Fibroblast of skin of left biceps (primary cell): ENCODE results near the gene IER3.
"Not testable (repeated sequence)": the region's sequence is repeated elsewhere in the genome, so short reads cannot be mapped to it uniquely, and the experiment has no call there.

Source experiments
- DNase-seq, 2 experiments: peaks; one replicate each; pipeline ENCODE4 v3.0.0-alpha.2; 2013; ENCODE audit warnings: low read depth in 2 of 2

Gene IER3

DNA sequence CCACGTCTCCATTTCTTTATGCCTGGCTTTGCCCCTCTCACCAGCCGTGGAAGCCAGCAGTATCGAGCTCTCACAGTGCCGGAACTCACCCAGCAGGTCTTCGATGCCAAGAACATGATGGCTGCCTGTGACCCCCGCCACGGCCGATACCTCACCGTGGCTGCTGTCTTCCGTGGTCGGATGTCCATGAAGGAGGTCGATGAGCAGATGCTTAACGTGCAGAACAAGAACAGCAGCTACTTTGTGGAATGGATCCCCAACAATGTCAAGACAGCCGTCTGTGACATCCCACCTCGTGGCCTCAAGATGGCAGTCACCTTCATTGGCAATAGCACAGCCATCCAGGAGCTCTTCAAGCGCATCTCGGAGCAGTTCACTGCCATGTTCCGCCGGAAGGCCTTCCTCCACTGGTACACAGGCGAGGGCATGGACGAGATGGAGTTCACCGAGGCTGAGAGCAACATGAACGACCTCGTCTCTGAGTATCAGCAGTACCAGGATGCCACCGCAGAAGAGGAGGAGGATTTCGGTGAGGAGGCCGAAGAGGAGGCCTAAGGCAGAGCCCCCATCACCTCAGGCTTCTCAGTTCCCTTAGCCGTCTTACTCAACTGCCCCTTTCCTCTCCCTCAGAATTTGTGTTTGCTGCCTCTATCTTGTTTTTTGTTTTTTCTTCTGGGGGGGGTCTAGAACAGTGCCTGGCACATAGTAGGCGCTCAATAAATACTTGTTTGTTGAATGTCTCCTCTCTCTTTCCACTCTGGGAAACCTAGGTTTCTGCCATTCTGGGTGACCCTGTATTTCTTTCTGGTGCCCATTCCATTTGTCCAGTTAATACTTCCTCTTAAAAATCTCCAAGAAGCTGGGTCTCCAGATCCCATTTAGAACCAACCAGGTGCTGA is 20.3 kb downstream of the IER3 start:
- DNase-seq: not testable (repeated sequence)

DNA sequence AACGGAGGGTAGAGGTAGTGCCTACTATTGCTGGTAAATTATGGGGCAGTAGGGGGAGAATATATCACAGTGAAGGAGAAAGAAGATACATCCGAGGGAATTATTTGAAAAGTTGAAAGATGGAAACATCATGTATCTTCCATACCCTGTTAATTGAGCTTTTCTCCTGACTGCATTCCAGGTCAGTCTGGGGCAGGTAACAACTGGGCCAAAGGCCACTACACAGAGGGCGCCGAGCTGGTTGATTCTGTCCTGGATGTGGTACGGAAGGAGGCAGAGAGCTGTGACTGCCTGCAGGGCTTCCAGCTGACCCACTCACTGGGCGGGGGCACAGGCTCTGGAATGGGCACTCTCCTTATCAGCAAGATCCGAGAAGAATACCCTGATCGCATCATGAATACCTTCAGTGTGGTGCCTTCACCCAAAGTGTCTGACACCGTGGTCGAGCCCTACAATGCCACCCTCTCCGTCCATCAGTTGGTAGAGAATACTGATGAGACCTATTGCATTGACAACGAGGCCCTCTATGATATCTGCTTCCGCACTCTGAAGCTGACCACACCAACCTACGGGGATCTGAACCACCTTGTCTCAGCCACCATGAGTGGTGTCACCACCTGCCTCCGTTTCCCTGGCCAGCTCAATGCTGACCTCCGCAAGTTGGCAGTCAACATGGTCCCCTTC is 21.0 kb downstream of the IER3 start:
- DNase-seq: not testable (repeated sequence)

DNA sequence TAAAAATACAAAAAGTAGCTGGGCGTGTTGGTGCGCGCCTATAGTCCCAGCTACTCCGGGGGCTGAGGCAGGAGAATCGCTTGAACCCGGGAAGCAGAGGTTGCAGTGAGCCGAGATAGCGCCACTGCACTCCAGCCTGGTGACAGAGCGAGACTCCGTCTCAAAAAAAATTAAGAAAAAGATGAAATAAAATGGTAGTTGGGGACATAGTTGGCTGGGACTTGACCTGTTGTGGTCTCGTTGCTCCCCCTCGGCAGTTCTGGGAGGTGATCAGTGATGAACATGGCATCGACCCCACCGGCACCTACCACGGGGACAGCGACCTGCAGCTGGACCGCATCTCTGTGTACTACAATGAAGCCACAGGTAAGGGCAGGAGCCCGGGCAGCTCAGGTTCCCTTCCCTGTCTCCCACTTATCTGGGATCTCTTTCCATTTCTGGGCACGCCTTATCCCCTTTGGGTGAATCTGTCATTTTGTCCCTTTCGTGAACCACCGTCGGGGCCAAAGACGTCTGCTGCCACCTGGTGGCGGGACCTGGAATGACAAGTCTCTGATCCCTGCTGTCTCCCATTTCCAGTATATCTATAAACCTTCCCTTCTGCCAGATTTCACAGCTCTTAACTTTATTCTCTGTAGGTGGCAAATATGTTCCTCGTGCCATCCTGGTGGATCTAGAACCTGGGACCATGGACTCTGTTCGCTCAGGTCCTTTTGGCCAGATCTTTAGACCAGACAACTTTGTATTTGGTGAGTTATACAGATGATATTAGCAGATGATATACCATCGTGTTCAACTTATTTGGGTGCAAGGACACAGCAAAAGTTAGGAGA is 21.9 kb downstream of the IER3 start:
- no peak for DNase-seq

DNA sequence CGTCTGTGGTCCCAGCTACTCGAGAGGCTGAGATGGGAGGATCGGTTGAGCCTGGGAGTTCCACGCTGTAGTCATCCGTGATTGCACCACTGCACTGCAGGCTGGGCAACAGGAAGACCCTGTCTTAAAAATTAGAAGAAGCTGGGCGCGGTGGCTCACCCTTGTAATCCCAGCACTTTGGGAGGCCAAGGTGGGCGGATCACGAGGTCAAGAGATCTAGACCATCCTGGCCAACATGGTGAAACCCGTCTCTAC is 22.4 kb downstream of the IER3 start:
- not testable (repeated sequence) for DNase-seq

DNA sequence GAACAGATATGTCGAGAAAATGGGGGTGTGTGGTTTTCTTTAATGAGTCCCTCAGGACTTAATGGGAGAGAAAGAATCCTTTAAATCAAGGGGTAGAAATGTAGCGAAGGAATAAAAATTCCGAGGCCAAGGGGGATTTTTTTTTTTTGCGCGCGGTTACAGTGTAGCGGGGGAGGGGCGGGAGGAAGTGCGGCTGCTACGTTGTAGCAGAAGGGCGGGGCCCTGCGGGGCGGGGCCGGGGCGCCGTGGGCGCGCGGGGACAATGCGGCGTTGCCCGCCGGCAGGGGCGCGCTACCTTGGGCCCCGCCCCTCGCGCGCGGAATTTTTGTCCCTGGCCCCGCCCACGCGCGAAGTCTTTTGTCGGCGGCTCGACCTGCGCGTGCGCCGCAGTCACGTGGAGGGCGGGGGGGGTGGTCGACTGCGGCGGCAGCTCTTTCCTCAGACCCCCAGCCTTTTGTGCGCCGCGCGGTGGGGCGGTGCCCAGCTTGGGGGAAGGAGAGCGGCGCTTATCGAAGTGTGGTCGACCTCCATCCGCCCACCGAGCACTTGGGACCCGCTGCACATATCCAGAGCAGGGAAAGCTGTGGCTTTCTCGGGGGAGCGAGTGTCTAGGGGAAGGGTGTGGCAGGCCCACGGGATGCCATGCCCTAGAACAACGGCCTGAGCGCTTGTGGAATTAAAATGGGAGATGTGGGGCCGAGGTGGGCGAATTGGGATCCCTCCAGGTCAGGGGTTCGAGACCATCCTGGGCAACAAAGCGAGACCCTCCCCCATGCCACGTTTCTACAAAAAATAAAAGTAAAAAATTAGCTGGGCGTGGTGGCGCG is 22.9 kb downstream of the IER3 start:
- DNase-seq: peak; percentile 80 to 83

DNA sequence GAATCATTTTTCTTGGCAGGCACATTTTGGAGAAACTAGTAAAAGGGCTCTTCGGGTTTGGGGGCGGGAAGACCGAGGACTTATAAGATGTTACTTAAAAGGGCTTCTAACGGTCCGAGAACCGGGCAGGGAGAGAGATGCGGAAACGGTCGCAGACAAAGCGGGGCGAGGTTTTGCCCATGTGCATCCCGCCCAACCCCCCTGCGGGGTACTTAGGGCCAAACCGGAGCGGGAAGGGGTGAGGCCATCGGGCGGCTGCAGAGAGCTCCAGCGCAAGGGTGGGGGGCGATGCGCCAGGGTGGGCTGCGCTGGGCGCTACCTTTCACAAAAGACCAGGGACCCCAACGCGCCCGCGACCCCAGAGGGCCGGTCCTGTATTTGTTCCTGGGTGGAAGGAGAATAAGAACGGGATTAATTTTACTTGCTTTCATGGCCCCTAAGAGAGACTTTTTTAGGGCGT is 23.6 kb downstream of the IER3 start:
- DNase-seq: no peak

DNA sequence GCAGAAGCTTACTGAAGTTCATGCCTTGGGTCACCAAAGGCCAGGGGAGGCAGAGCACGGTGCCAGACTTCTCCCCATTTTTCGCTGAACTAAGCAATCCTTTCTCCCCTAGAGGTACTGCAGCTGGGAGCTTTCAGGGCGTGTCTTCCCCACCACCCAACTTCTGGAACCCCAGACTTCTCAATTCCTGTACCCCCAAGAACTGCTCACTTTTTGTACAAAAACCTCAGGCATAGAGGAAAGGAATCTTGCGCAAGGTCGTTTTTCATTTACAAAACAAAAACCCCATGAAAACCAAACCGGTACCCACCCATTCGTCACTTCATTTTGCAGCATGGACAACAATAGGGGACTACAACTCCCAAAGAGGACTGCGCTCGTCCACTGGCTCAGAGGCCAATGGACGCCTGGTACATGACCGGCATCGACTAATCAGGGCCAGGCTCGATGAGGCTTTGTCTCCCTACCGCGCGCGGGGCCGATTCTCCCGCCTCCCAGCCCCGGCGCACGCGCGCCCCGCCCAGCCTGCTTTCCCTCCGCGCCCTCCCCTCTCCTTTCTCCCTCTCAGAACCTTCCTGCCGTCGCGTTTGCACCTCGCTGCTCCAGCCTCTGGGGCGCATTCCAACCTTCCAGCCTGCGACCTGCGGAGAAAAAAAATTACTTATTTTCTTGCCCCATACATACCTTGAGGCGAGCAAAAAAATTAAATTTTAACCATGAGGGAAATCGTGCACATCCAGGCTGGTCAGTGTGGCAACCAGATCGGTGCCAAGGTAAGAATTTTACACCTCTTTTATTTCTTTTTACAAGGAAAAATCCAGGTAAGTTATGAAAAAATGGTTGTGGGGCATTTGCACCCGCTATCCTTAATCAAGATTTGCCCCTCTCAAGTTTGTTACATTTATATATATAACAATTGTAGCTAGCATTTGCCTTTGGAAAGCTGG is 24.3 kb downstream of the IER3 start, which contains the start of gene TUBB:
Gene TUBB (plus strand): TSS at position 562 of the 947 bp plus-strand sequence. CDS start 155 bp downstream, at position 717.
- peak; percentile 95 for DNase-seq

DNA sequence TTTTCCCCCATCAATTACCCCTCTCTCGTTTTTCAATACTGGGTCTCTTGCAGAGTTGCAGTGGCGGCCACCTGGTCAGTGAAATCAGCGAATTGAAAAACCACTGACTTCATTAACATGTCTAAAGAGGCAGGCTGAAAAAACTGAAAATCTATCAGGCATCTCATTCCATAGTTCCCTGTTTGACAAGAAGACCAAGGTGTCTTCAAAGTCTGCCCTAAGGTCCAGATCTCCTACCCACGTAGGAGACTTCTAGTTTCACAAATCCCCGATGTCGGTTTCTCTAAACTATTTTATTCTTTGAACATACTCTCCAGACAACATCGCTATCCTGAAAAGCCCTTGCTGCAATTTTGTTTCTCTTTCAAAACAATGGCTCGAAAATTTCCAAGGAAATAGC is 25.0 kb downstream of the IER3 start:
- DNase-seq: no peak

DNA sequence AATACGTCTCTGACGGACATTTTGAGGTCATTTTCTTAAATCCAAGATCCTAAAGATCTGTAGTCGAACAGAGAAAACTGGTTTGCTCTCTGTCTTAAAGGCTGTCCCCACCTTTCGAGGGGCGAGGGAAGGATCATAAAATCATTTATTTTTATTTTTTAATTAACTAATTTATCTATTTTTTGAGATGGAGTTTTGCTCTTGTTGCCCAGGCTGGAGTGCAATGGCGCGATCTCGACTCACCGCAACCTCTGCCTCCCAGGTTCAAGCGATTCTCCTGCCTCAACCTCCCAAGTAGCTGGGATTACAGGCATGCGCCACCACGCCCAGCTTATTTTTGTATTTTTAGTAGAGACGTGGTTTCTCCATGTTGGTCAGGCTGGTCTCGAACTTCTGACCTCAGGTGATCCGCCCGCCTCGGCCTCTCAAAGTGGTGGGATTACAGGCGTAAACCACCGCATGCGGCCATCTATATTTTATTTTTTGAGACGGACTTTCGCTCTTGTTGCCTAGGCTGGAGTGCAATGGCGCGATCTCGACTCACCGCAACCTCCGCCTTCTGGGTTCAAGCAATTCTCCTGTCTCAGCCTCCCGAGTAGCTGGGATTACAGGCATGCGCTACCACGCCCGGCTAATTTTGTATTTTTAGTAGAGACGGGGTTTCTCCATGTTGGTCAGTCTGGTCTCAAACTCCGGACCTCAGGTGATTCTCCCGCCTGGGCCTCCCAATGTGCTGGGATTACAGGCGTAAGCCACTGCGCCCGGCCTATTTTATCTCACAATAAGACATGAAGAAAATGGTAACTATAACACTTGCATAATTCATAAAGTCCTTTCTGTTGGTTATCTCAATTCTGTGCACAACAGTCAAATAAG is 26.3 kb downstream of the IER3 start:
- DNase-seq: not testable (repeated sequence)

DNA sequence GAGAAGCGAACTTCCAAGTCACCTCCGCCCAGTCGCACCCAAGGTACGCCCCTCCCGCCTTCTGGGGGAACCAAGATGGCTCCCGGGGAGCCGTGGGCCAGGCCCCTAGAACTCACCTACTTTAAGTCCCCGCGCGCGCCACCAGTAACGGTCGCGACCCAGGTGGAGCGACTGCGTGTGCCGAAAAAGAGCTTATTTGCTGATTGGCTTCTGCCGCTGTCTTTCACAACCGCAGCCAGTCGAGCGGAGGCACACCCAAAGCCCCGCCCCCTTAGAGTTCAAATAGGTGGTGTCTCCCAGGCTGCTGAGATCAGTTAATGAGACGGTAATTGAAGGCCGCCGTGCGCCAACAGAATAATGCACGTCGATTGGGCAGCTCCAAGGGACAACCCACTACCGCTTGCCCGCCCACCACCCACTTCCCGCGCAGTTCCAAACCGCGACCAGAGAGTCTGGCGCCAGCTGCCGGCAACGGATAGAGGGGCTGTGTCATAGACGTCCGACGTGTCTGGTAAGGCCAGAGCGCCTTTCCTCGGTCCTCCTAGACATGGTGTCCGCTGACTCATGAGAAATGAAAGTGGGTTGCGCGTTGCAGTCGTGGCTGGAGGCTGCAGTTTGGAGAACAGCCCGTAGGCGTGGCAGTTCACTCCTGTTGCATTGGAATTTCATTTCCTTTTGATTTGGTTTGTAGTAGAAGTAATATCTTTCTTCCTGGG is 27.1 kb downstream of the IER3 start, which contains the start of gene MDC1:
Gene MDC1 (minus strand): TSS at position 153 of the 716 bp plus-strand sequence. CDS start 2,106 bp downstream, outside the sequence.
- DNase-seq: peak; percentile 100

DNA sequence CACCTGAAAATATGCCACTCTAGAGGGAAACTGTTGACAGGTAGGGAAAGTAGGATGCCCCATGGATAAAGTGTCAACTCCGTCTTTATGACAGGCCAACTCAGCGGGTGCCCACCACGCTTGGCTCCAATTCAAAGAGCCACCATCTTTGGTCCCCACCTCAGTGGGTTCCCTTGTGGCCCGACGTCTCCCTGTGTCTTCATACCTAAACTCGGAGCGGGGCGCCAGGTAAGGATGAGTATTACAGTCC is 27.5 kb downstream of the IER3 start:
- no peak for DNase-seq

DNA sequence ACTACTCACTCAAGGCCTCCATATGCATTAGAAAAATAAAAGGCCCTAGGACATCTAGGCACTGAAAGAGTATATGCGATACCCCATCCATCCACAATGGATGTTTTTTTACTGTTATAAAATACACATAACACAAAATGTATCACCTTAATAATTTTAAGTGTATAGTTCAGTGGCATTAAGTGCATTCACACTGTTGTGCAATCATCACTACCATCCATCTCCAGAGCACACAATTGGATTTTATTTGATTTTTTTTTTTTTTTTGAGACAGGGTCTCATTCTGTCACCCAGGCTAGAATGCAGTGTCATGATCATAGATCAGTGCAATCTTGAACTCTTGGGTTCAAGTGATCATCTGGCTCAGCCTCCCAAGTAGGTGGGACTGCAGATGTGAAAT is 30.1 kb downstream of the IER3 start:
- no peak for DNase-seq

DNA sequence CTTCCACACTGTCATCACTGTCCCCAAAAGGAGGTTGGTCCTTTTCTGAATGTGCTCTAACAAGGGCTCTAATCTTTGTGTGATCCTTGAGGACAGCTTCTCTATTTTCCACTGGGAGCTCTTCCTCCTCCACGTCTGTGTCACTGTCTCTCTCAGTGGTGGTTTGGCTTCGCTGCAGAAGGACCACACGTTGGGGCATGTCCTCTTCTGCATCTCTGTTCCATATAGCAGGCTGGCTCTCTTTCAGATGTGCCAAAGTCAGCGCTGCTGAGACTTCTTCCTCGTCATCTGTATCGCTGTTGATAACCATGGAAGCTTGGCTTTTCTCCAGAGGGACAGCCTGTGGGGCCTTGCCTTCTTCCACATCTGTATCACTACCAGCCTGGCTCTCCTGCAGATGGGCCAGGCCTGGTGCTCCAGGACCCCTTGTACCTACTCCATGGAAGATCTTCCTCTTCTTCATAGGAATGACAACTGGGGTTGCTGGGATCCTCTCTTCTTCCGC is 31.9 kb downstream of the IER3 start:
- no peak for DNase-seq

DNA sequence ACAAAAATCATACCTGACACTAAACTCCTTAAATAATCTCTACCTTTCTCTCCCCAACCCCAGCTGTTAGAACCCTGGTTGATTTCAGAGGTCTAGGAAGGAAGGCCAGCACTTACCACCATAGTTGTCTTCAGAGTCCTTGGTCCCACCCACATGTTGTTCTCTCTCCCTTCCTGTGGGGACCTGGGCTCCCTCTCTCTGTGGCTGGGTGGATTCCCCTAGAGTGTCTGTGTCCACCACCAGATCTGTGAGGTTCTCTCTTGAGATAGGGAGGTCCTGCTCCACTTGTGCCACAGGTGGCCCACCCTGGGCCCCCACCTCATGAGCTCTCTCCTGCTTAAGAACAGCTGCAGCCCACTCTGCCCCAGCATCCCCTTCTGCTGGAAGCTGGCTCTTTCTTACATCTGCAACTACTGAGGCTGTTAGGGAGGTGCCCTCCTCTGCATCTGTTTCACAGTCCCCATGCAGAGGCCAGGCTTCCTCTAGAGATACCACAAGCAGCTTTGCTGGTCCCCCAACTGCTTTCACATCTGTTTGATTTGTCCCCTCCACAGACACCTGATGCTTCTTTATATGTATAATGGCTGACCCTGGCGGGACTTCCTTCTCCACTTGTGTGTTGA is 32.5 kb downstream of the IER3 start:
- DNase-seq: no peak

DNA sequence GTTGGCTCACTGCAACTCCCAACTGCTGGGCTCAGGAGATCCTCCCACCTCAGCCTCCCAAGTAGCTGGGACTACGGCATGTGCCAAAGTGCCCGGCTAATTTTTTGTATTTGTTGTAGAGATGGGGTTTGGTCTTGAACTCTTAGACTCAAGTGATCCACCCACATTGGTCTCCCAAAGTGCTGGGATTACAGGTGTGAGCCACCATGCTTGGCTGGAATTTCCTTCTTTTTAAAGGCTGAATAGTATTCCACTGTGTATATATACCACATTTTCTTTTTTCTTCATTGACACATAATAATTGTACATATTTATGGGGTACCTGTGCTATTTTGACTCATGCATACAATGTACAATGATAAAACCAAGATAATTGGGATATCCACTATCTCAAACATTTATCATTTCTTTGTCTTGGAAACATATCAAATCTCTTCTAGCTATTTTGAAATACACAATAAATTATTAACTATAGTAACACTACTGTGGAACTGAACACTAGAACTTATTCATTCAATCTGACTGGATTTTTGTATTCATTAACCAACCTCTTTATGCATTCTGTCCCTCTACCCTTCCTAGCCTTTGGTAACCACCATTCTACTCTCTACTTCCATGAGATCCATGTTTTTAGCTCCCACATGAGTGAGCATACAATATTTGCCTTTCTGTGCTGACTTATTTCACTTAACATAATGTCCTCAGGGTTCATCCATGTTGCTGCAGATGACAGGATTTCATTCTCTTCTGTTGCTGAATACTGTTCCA is 35.1 kb downstream of the IER3 start:
- no peak for DNase-seq

DNA sequence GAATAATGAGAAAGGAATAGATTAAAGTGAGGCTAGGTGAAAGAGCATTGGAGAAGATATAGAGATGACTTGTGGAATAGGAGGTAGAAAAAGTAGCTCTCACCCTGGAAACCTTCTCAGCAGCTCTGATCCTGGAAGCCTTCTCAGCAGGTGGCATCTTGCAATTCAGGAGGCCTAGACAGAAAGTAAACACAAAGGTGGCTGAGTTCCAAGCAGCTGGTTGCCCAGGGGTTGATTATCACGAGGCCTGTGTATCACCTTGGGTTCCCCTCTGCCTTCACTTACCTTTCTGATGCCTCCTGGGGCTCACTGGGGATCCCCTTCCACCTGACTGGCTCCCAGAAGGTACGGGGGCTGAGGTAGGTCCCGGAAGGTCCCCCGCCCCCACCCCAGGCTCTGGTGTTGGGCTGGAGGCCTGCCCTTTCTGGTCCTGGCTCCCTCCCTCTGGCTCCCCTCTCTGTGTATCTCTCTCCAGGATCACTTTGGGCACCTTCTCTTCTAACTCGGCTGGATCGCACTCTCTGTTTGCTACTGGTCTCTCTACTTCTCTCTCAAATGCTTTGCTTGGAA is 37.0 kb downstream of the IER3 start:
- DNase-seq: no peak

DNA sequence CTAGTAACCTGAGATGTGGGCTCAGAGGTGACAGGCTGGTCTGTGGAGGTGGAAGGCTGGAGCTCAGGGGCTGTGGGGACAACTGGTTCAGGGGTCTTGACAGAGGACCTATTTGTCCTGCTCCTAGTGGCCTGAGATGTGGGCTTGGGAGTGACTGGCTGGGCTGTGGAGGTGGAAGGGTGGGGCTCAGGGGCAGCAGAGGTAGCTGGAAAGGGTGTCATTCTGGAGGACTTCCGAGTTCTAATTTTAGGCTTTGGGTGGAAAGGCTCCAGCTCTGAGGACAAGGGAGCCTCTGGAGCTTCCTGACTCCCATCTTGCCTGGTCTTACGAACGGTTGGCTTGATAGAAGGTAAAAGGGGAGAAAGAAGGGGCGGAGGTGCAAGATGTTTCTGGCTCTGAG is 38.7 kb downstream of the IER3 start:
- no peak for DNase-seq
